Liver (tissue), 9 donors: Measurements from ENCODE around the gene SLC12A5. TPM values are rescaled to one million over a fixed set of nuclear protein-coding genes. Genes with fewer than 3 reads are reported as not detected.

Experiments
- DNase-seq: peaks from one replicate; pipeline ENCODE4 v3.0.0-alpha.2; 2017; ENCODE audit warnings: low spot score
- H3K27ac ChIP-seq, 2 donors: one replicate each; pipeline ENCODE4 v1.7.0; 2013; ENCODE audit warnings: inconsistent platforms in 2 of 2, low read length in 2 of 2, control low read depth in 1 of 2, low read depth in 1 of 2, mild to moderate bottlenecking in 1 of 2
- H3K27me3 ChIP-seq, 4 donors: one replicate each; pipeline versions ENCODE4 v1.6.1 to v1.7.0; 2013; ENCODE audit warnings: low read length in 3 of 4, inconsistent platforms in 1 of 4, mild to moderate bottlenecking in 1 of 4, moderate library complexity in 1 of 4; ENCODE audit not compliant: control insufficient read depth in 4 of 4, insufficient read depth in 4 of 4
- H3K36me3 ChIP-seq, 4 donors: one replicate each; pipeline versions ENCODE4 v1.6.1 to v1.7.0; 2013; ENCODE audit warnings: low read length in 3 of 4, mild to moderate bottlenecking in 3 of 4, low read depth in 1 of 4, moderate library complexity in 1 of 4; ENCODE audit not compliant: control insufficient read depth in 4 of 4, insufficient read depth in 3 of 4
- H3K4me1 ChIP-seq, 4 donors: one replicate each; pipeline versions ENCODE4 v1.6.1 to v1.7.0; 2013; ENCODE audit warnings: low read length in 3 of 4, mild to moderate bottlenecking in 3 of 4, moderate library complexity in 1 of 4; ENCODE audit not compliant: control insufficient read depth in 4 of 4, insufficient read depth in 4 of 4
- H3K4me3 ChIP-seq, 3 donors: one replicate each; pipeline versions ENCODE4 v1.6.1 to v1.7.0; 2013; ENCODE audit warnings: low read length in 3 of 3, control low read depth in 1 of 3, low read depth in 1 of 3, mild to moderate bottlenecking in 1 of 3
- H3K9ac ChIP-seq, 2 donors: one replicate each; pipeline ENCODE4 v1.7.0; 2013; ENCODE audit warnings: low read length in 2 of 2, mild to moderate bottlenecking in 2 of 2, moderate library complexity in 2 of 2, control low read depth in 1 of 2, low read depth in 1 of 2
- H3K9me3 ChIP-seq, 4 donors: one replicate each; pipeline versions ENCODE4 v1.6.1 to v1.7.0; 2013; ENCODE audit warnings: low read length in 3 of 4; ENCODE audit not compliant: control insufficient read depth in 4 of 4
- ATF3 ChIP-seq: IDR thresholded peaks from 2 replicates; pipeline ENCODE4 v1.6.1; 2016; ENCODE audit warnings: antibody characterized with exemption
- EGR1 ChIP-seq, 2 donors: IDR thresholded peaks; 2 replicates each; pipeline ENCODE4 v1.6.1; 2016 to 2018; ENCODE audit warnings: antibody characterized with exemption in 2 of 2, low read depth in 2 of 2
- FOXA1 ChIP-seq: IDR thresholded peaks from 2 replicates; pipeline ENCODE4 v1.6.1; 2016; ENCODE audit warnings: antibody characterized with exemption
- HNF4A ChIP-seq, 2 donors: conservative IDR thresholded peaks; 2 replicates each; pipeline ENCODE4 v1.6.1; 2016; ENCODE audit warnings: antibody characterized with exemption in 2 of 2, mild to moderate bottlenecking in 2 of 2
- HNF4G ChIP-seq: IDR thresholded peaks from 2 replicates; pipeline ENCODE4 v1.6.1; 2016; ENCODE audit warnings: antibody characterized with exemption
- NR2F2 ChIP-seq: IDR thresholded peaks from 2 replicates; pipeline ENCODE4 v1.6.1; 2016; ENCODE audit warnings: antibody characterized with exemption
- RAD21 ChIP-seq, 2 donors: IDR thresholded peaks; 2 replicates each; pipeline ENCODE4 v1.6.1; 2016; ENCODE audit warnings: antibody characterized with exemption in 2 of 2, mild to moderate bottlenecking in 2 of 2
- RXRA ChIP-seq, 2 donors: IDR thresholded peaks; 2 replicates each; pipeline ENCODE4 v1.6.1; 2017 to 2018; ENCODE audit warnings: antibody characterized with exemption in 2 of 2, mild to moderate bottlenecking in 1 of 2
- TAF1 ChIP-seq: conservative IDR thresholded peaks from 2 replicates; pipeline ENCODE4 v1.6.1; 2016; ENCODE audit warnings: antibody characterized with exemption, mild to moderate bottlenecking
- ZBTB33 ChIP-seq: IDR thresholded peaks from 2 replicates; pipeline ENCODE4 v1.6.1; 2016; ENCODE audit warnings: antibody characterized with exemption
- WGBS: extraction: QIAGEN DNeasy Blood & Tissue Kit; methylation state at CpG from one replicate; pipeline ENCODE4 v1.1.7; 2013; 5-methylcytosine and 5-hydroxymethylcytosine counted together
- polyA plus RNA-seq, 2 donors: library from polyadenylated mRNA; stranded (reverse) in 1 of 2; unstranded in 1 of 2; fragments of 200-250 nt in 1 of 2; fragments of >200 nt in 1 of 2; fragmentation: Nextera tagmentation in 1 of 2; extraction: Ambion mirVana in 1 of 2; gene quantifications; one replicate each; pipeline versions ENCODE4 v1.2.1 to v1.2.3, GENCODE V29; 2013 to 2015
- total RNA-seq, 2 donors: library from RNA; depleted of rRNA; stranded (reverse); fragments of >200 nt; gene quantifications; one replicate each; pipeline ENCODE4 v1.2.3, GENCODE V29; 2014
- TF ChIP-seq, protein P1 (sequence below): fragments of 150-350 bp; IDR thresholded peaks from 2 replicates; pipeline ENCODE4 v1.5.1; 2017; ENCODE audit warnings: improper control_type of control experiment, low read depth, low read length; ENCODE audit not compliant: missing input control
- TF ChIP-seq, protein P2 (sequence below): IDR thresholded peaks from 2 replicates; pipeline ENCODE4 v1.6.1; 2016; ENCODE audit warnings: antibody characterized with exemption
- donor health status: healthy.
- donor health status: healthy.
- donor health status: healthy.
- donor health status: healthy.
- donor health status: healthy.

Gene SLC12A5
- total and polyA plus RNA-seq, 4 donors = 0.33 to 1.5 TPM; not detected in 2

DNA sequence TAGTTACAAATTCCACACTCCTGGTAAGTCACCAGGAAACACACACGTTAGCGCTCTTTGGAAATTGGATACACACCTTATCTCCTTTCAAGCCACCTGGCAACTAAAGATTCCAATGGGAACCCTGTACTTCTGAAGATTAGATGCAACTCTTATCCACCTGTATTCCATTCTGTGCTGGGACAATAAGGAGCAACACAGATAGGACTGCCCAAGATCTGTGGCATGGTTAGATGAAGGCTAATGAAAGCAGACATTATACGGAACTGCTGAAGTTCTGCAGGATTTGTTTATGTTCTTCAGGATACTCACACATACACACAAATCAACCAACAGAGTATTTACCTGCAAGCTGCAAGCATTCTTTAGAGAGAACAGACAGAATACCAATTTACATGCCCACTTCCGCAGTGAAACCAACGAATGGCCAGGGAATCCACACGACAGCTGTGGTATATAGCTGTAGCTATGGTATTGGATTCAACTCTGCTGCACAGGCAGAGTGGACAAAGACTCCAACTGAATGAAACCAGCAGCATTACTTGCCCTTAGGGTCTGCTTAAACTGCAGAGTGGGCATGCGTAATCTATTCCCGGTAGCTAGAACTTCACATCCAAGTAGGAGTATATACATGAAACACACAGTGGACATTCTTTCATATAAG, 48.8 kb downstream of the SLC12A5 start:
- TF ChIP-seq HNF4G (no peak), RAD21 (IDR thresholded peaks at IDR 0.05) (no peak), NR2F2 (no peak), TAF1 (no peak), ATF3 (no peak), RXRA (IDR thresholded peaks at IDR 0.05) (no peak), FOXA1 (no peak), HNF4A (conservative IDR thresholded peaks at IDR 0.05) (no peak), ZBTB33 (no peak), EGR1 (IDR thresholded peaks at IDR 0.05; ENCODE audit: low read depth in 2 of 2) (no peak)
- TF ChIP-seq, protein P1, sequence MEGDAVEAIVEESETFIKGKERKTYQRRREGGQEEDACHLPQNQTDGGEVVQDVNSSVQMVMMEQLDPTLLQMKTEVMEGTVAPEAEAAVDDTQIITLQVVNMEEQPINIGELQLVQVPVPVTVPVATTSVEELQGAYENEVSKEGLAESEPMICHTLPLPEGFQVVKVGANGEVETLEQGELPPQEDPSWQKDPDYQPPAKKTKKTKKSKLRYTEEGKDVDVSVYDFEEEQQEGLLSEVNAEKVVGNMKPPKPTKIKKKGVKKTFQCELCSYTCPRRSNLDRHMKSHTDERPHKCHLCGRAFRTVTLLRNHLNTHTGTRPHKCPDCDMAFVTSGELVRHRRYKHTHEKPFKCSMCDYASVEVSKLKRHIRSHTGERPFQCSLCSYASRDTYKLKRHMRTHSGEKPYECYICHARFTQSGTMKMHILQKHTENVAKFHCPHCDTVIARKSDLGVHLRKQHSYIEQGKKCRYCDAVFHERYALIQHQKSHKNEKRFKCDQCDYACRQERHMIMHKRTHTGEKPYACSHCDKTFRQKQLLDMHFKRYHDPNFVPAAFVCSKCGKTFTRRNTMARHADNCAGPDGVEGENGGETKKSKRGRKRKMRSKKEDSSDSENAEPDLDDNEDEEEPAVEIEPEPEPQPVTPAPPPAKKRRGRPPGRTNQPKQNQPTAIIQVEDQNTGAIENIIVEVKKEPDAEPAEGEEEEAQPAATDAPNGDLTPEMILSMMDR = no peak
- TF ChIP-seq, protein P2, sequence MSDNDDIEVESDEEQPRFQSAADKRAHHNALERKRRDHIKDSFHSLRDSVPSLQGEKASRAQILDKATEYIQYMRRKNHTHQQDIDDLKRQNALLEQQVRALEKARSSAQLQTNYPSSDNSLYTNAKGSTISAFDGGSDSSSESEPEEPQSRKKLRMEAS = no peak
- Histone ChIP-seq H3K4me3 (no peak overlapping the region), H3K27ac (no peak overlapping the region), H3K9ac (no peak overlapping the region), H3K27me3 (no peaks in the 10 kb centered on the region), H3K36me3 (peaks cover 4 to 31% (median 23%) of the 10 kb centered on the region in 4 donors), H3K4me1 (peaks cover 0 to 4% (median 1%) of the 10 kb centered on the region in 4 donors), H3K9me3 (no peaks in the 10 kb centered on the region)
- 96% methylated on average over 8 of the region's 8 CpGs for WGBS
- no peak for DNase-seq

GRCh38 chr20:46078954-46079353, 49.9 kb downstream of the SLC12A5 start:
- no peak for DNase-seq
- peaks cover 4 to 31% (median 23%) of the 10 kb centered on the region in 4 donors for H3K36me3 ChIP-seq
- WGBS = 85% methylated on average over 7 of the region's 7 CpGs

More at GRCh38 chr20:46078954-46079353, 49.9 kb downstream of the SLC12A5 start:
- TF ChIP-seq TAF1 (no peak), ZBTB33 (no peak)
- Histone ChIP-seq H3K4me3 (no peak overlapping the region), H3K4me1 (peaks cover 0 to 13% (median 4%) of the 10 kb centered on the region in 4 donors), H3K9me3 (no peaks in the 10 kb centered on the region), H3K9ac (no peak overlapping the region), H3K27ac (no peak overlapping the region), H3K27me3 (no peaks in the 10 kb centered on the region)
